Choroid plexus epithelial cell (primary cell): Measurements from ENCODE around the gene RALGDS.

ENCODE experiments used
- DNase-seq: peaks from one replicate; pipeline ENCODE4 v3.0.0-alpha.2; 2010; ENCODE audit warnings: low read depth
- H3K4me3 ChIP-seq: 2 replicates; pipeline ENCODE4 v1.5.1; 2011; ENCODE audit warnings: low read depth, mild to moderate bottlenecking, control low read depth, low read length, moderate library complexity
- CTCF ChIP-seq: conservative IDR thresholded peaks from 2 replicates; pipeline ENCODE4 v1.5.1; 2011; ENCODE audit warnings: low read depth, mild to moderate bottlenecking, control low read depth, inconsistent platforms, low read length, moderate library complexity

RALGDS gene

GRCh38 chr9:133117271-133118178 lies 3.5 kb downstream of the RALGDS start:
- DNase-seq, result no peak
- TF ChIP-seq CTCF, result no peak
- H3K4me3 ChIP-seq, result no peak overlapping the region

DNA sequence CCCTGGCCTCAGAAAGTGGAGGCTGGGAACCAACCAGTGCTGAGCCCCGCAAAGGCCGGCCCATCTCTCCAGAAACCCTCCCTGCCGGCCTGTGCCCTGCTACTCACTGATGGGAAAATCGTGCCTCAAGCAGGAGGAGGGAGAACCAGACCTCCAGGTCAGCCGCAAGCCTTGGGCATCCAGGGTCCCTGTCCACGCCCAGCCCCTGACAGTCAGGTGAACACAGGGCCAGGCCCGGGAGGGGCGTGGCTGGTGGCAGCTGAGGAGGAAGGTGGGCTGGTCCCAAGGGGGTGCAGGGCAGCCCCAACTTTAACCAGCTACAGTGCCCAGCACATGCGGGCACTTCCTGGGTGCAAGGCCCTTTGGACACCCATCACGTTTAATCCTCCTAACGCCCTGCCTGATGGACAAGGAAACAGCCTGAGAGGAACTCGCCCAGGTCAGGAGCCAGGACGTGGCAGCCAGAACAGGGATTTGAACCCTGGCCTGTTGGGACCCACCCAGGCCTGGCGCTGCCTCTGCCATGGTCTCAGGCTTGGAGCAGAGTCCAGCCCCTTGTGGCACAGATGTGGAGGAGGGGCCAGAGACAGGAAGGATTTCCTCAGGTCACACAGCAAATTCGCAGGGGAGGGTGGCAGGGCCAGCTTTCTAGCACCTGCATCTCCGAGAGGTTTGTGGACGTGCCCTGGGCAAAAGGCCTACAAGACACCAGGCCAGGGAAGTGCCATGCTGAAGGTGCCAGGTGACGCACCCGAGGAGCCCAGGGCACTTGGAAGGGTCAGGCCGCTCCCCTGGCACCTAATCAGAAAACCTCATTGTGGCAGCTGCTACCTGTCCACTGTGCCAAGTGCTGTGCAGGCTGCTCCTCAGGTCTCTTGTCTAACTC lies 4.5 kb downstream of the RALGDS start:
- no peak for TF ChIP-seq CTCF
- H3K4me3 ChIP-seq, result no peak overlapping the region
- DNase-seq, result no peak

- DNase-seq, result peak; percentile 72
- H3K4me3 ChIP-seq, result no peak overlapping the region
- TF ChIP-seq CTCF, result no peak
These were observed 5.3 kb downstream of the RALGDS start for GRCh38 chr9:133115604-133116345.

DNA sequence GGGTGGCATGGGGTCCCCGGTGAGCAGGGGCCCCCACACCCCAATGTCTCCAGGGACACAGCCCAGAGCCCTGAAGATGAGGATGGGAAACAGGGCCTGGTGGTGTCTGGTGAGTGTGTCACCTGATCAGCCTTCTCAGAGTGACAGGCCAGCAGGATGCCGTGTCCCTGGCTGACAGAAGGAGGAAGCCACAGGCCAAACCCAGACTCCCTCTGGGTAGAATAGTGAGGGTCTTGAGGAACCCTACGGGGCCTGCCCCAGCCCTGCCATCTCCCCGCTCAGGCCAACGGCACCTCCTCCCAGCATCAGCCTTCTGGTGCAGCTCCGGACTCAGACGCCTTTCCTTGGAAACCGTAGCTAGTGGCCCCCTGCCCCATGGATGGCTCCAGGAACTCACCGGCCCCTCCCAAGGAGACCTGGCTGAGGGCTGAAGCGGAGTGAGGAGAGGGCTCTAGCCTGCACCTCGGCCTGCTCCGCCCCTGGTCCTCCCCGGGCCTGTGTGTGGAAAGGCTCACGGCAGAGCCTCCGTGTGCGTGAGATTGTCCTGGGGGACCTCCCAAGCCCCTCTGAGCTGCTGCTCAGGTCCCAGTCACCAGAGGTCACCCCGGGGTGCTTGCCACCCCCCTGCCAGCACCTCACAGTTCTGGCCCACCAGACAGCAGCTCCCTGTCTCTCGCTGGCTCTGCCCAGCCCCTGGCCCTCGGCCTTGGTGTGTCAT lies 6.0 kb downstream of the RALGDS start:
- DNase-seq, result no peak
- no peak for TF ChIP-seq CTCF
- H3K4me3 ChIP-seq, result no peak overlapping the region

GRCh38 chr9:133113949-133114885 lies 6.8 kb downstream of the RALGDS start:
- DNase-seq, result no peak
- TF ChIP-seq CTCF, result no peak
- no peak overlapping the region for H3K4me3 ChIP-seq
